Stomach (tissue), 4 donors: ENCODE measurements around the gene PRPS1.

Source experiments
- POLR2A ChIP-seq, 4 donors: fragments of 450-650 bp; IDR thresholded peaks; one replicate each; pipeline ENCODE4 v1.6.1; 2016; ENCODE audit warnings: antibody characterized with exemption in 4 of 4, control low read depth in 2 of 4, mild to moderate bottlenecking in 1 of 4, moderate library complexity in 1 of 4
- POLR2AphosphoS5 ChIP-seq, 3 donors: sonication (generic); formaldehyde crosslinking; IDR thresholded peaks; one replicate each; pipeline ENCODE4 v1.6.1; 2016; ENCODE audit warnings: antibody characterized with exemption in 3 of 3
- TF ChIP-seq, protein P1 (sequence below), 7 experiments: fragments of 450-650 bp in 4 of 7; fragments of 200-600 bp in 3 of 7; sonication (generic) in 3 of 7; IDR thresholded peaks; one replicate each; pipeline ENCODE4 v1.5.1; 2016 to 2019; ENCODE audit warnings: antibody characterized with exemption in 7 of 7, control low read depth in 2 of 7, mild to moderate bottlenecking in 1 of 7

DNA sequence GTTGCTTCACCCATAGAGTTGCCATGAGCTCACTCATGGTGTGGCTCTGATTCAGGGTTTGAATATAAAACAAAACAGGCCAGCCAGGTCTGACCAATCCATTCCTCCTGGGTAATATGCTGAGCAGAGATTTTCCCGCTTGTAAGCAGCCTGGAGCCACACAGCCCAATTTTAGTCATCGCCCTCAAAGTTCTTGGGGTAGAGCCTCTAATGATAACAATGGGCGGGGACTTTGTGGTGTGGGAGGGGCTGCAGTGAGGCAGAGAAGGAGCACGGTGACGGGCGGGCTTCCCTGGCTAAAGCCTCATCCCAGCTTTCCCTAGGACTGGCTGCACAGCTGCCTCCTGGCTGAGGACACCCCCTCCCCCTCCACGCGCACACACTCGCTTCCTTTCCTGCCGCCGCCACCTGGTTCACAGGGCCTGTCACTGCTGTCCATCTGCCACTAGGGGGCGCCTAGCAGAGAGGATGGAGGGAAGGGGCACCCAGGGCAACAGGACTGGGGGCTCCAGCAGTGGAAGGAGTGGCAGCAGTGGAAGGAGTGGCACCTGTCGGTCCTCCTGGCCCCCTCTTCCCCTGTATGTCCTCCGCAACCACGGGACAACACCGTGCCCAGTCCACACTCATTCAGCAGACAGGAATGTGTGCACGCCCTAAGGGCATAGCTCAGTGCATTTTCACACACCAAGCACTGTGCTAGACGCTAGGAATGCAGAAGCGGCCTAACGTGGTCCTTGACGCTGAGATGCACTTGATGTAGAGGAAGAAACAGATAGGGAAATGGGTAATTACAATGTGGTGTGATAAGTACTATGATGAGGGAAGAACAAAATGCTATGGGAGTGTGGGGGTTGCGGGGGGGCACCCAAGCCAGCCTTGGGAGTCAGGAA lies 26.8 kb downstream of the PRPS1 start:
- TF ChIP-seq, protein P1, sequence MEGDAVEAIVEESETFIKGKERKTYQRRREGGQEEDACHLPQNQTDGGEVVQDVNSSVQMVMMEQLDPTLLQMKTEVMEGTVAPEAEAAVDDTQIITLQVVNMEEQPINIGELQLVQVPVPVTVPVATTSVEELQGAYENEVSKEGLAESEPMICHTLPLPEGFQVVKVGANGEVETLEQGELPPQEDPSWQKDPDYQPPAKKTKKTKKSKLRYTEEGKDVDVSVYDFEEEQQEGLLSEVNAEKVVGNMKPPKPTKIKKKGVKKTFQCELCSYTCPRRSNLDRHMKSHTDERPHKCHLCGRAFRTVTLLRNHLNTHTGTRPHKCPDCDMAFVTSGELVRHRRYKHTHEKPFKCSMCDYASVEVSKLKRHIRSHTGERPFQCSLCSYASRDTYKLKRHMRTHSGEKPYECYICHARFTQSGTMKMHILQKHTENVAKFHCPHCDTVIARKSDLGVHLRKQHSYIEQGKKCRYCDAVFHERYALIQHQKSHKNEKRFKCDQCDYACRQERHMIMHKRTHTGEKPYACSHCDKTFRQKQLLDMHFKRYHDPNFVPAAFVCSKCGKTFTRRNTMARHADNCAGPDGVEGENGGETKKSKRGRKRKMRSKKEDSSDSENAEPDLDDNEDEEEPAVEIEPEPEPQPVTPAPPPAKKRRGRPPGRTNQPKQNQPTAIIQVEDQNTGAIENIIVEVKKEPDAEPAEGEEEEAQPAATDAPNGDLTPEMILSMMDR (IDR thresholded peaks at IDR 0.05) = peak in 5 of 7 experiments; percentile 43 to 61 (median 59)
- TF ChIP-seq POLR2AphosphoS5 (IDR thresholded peaks at IDR 0.05) (no peak), POLR2A (IDR thresholded peaks at IDR 0.05) (no peak)
